Hypothalamus (tissue), 51 donors: Measurements from ENCODE around the gene UVRAG.

Experiments
- DNase-seq, 51 donors: peaks; one replicate each; lab custom pipeline; 2025; lab: John Stamatoyannopoulos, UW

The UVRAG gene

DNA sequence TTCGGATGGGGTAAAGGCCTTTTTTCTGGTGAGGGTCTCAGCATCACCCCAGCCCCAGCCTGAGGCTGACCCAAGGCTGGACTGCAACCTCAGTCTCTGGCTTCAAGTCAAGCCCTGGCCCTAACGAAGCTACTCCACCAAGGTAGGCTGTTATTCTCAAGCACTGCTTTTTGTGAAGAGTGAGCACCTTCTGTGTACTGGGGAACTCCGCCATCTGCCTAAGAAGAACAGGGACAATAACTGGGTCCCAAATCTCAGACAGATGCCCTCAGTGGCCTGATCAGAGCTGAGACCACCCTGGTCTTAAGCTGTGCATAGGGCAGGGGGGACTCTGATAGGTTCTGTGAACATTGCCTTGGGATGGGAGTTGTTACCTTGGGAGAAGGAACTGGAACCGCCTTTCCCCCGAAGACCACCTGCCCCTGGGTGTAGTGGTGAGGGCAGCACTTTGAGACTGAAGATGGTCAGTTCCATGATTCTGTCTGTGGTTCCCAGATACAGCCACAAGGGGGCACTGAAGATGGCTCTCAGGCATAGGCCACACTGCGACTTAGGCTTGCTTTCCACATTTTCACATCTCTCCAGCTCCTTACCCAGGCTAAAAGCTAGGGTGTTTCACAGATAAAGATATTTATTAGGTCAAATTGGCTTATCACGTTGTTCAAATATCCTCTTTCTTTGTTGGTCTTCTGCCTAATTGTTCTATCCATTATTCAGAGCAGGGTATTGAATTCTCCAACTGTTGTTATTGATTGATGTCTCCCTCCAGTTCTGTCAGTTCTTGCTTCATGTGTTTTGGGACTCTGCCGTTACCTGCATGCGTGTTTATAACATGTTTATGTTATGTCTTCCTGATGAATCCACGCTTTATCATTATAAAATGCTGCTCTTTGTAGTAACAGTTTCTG lies 11.8 kb upstream of the UVRAG start:
- DNase-seq: peak in 44 of 51 donors; percentile 10 to 91 (median 48)

DNA sequence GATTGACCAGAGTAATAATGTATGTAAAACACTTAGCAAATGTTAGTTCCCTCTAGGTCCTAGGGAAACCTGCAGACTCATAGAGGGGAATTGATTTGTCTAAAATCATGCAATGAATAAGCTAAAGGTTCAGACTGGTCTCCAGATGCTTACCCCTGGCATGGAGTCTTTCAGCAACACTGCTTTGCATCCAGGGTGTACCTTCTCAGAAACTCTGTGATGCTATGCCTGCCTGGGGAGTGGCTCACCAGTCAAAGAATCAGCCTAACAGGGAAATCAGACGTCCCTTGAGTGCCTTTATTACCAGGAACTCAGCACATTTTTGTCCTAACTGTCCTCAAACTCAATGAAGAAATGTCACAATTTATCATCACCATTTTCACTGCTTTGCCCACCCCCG lies 5.9 kb upstream of the UVRAG start:
- no peak for DNase-seq

DNA sequence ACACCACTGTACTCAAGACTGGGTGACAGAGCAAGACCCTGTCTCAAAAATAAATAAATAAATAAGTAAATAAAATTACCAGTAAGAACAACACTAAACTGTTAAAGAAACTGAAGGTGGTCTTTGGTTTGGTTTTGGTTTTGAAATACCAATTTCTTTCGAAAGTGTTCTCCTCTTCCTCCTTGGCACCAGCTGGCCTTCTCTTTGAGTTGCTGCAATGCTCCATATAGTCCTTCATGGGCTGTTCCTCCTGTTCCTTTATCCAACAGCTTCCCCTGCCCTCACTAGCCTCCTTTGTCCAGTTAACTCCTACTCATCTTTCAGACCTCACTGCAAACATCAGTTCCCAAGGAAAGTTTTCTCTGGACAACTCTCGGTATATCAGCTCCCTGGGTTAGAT lies 5.0 kb upstream of the UVRAG start:
- no peak for DNase-seq

GRCh38 chr11:75810637-75811390 lies 4.2 kb upstream of the UVRAG start:
- no peak for DNase-seq

- DNase-seq: no peak
These were observed 3.5 kb upstream of the UVRAG start for GRCh38 chr11:75811485-75811884.

DNA sequence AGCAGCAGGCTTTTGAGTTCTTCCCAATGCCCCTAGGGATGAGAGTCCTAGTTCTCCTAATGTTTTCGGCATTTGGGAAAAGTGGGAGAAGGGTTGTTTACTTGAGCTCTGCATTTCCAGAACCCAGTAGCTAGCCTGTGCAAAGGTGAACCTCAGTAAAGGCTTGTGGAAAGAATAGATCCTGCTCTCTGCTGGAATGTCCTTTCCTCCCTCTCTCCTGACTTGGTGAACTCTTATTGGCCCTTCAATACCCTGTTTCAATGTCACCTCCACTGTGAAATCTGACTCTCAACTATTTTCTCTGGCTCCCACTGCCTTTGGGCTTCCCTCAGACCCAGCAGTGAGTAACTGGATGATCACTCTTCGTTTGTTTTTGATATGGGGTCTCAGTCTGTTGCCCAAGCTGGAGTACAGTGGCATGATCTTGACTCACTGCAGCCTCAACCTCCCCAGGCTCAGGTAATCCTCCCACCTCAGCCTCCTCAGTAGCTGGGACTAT lies 2.4 kb upstream of the UVRAG start:
- DNase-seq: no peak

GRCh38 chr11:75813124-75813523 lies 1.9 kb upstream of the UVRAG start:
- DNase-seq: no peak

DNA sequence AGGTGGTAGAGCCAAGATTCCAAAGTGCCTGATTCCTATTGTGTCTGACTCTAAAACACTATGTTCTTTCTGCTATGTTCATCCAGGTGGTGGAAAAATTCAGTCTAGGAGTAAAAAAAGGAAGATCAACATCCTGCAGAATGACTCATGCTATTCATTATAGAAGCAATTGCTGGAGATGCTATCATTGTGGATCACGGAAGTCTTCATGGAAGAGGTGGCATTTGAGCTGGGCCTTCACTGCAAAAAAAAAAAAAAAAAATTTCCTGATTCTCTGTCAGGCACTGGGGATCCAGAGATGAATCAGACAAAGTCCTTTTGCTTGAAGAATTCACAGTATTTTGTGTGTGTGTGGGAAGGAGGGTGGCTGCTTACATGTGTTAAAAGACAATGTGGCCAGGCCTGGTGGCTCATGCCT lies 1.4 kb upstream of the UVRAG start:
- no peak for DNase-seq

DNA sequence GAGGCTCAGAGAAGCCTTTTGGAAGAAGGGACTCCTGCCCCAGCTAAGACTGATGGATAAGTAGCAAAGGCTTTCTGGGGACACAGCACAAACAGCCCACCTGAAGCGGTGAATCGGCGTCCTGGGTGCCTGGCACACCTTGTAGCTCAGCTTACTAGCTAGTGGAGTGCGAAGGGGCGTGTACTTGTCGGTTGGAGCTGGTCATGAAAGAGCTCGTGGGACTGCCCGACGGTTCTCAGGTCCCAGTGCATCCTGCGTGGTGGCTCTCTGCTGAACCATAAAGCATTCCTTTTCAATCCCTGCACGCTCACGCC lies 690 bp upstream of the UVRAG start:
- DNase-seq: no peak

DNA sequence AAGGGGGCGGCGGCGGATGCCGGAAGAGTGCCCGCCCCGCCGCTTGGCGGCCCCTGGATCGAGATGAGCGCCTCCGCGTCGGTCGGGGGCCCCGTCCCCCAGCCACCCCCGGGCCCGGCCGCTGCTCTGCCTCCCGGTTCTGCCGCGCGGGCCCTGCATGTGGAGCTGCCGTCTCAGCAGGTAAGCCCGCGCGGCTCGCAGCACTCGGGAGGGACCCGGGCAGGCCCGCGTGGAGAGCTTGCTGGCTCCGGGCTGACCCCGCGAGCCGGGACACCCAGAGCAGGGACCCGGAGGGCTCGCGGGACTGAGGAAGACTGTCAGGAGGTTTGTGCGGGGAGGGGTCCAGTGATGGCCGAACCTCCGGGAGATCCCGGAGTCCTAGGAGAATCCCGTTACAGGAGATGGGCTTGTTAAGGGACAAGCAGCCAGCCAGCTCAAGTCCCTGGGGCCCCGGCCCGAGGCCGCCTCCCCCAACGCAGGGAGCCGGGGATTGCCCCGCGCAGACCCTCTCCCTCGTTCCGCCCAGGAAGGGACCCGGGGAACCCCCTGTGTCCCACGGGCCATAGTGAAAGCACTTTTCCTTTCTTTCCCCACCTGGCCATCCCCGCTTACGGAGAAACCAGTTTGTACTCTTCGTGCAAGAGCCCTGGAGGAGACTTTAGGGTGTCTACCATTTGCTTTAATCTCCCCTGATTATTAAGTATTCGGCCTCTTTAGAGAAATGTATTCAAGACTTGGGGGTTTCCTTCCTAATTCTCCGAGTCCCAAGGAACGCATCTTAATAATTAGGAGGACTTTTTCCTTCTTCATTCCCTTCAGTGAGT lies 547 bp downstream of the UVRAG start:
- DNase-seq: peak in 7 of 51 donors; percentile 43 to 70 (median 61)

DNA sequence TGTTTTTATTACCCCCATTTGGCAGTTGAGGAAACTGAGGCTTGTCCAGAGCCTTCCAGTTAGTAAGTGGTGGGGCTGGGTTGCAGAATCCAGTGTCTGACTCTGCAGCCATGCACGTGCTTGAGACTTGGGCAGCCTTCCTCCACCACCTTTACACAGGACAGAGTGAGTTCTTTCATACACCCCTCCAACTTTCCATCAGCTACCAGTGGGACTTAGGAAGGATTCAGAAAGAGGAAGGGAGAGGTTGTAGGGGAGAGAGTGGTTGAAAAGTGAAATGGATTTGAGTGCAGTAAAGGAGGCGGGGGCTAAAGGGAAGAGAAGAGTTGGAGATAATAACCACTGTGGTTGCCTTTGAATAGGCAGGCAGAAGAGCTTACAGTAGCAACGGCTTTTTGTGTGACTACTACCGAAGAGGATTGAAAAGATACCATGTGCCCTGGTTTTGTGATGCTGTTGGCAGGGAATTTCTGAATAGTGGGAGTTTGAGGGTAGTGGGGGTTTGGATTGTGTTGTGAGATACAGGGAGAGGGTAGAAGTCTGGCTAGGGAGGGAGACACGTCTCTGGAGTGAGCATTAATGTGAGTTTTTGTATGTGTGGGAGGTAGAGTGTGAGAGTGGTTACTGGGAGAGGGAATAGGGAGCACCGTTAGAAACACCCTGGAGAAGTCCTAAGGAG lies 1.7 kb downstream of the UVRAG start:
- DNase-seq: peak in 1 of 51 donors; percentile 34

- no peak for DNase-seq
These were observed 5.6 kb downstream of the UVRAG start for GRCh38 chr11:75820645-75821044.

DNA sequence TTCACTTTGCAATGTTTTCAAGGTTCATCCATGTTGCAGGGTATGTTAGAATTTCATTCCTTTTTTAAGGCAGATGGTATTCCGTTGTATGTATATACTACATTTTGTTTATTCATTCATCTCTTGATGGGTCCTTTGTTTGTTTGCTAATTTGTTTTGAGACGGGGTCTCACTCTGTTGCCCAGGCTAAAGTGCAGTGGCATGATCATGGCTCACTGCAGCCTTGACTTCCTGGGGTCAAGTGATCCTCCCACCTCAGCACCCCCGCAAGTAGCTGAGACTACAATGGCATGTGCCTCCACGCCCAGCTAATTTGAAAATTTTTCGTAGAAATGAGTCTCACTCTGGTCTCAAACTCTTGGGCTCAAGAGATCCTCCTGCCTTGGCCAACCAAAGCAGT lies 6.2 kb downstream of the UVRAG start:
- DNase-seq: no peak

- DNase-seq: no peak
These were observed 7.5 kb downstream of the UVRAG start for GRCh38 chr11:75822541-75822940.

GRCh38 chr11:75823415-75823814 lies 8.4 kb downstream of the UVRAG start:
- DNase-seq: no peak

DNA sequence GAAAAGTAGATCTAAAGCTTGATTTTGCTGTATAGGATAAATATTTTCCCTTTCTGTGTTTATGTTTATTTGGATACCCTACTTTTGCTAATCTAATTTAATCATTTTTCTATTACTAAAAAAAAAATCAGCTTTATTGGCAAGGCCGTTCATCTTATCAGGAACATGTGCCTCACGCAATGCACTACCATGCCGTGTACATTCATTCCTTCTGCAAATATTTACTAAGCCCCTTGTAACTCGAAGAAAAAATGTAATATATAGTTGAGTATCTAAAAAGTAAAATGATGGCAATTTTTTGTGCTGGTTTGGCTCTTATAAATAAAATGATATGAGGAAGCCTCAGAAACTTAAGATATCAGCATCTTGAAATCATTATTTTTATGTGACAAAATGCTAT lies 8.9 kb downstream of the UVRAG start:
- no peak for DNase-seq

- DNase-seq: no peak
These were observed 11.6 kb downstream of the UVRAG start for GRCh38 chr11:75826461-75827230.

GRCh38 chr11:75827562-75827961 lies 12.6 kb downstream of the UVRAG start:
- DNase-seq: no peak

DNA sequence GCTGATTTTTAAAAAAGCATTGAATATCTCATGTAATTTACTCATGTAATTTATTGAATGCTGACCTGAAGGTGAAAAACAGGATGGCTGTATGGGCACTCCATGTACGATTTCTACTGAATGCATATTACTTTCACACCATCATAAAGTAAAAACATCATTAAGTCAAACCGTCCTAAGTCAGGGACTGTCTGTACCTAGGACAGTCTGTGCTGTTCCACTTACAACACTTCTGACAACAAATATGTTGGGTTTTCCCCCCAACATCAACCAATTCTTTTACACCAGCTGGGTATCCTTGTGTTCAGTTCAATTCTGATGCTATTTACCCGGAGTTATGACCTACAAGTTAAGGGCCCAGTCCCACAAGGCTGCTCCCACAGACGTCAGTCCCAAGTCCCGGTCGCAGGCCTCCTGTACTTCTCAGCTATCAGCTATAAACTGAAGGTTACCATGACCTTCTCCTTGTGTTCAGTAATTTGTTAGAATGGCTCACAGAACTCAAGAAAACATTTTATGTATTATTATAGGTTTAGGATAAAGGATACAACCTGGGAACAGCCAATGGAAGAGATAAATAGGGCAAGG lies 17.0 kb downstream of the UVRAG start:
- DNase-seq: no peak
